ENCODE results near the gene NHEJ1. TPM values are rescaled to one million over a fixed set of nuclear protein-coding genes. Genes with fewer than 3 reads are reported as not detected.

The NHEJ1 gene
- total RNA-seq, 1 donor from 2014 or later = 10.8 TPM

- no peaks in the 10 kb centered on the region for H3K27me3 ChIP-seq (ENCODE audit: insufficient read depth, low read length)
- no peak overlapping the region for H3K4me3 ChIP-seq (ENCODE audit: insufficient read depth, low read depth, low read length)
- no peak for DNase-seq (ENCODE audit: low read depth)
- Mint-ChIP-seq H3K9me3 (ENCODE audit: unreplicated experiment) (no peaks in the 10 kb centered on the region), H3K36me3 (ENCODE audit: low read depth, unreplicated experiment) (peaks cover 6% of the 10 kb centered on the region), H3K4me1 (ENCODE audit: low read depth, unreplicated experiment) (peaks cover 15% of the 10 kb centered on the region), H3K4me3 (ENCODE audit: unreplicated experiment) (no peak overlapping the region), H3K27ac (ENCODE audit: unreplicated experiment) (no peak overlapping the region), H3K27me3 (ENCODE audit: low read depth, unreplicated experiment) (peaks cover 21% of the 10 kb centered on the region)
- H3K4me1 ChIP-seq (ENCODE audit: insufficient read depth, low read length) = peaks cover 27% of the 10 kb centered on the region
- H3K9me3 ChIP-seq (ENCODE audit: insufficient read depth, low read depth, low read length) = no peaks in the 10 kb centered on the region
- H2AFZ ChIP-seq (ENCODE audit: low read depth, low read length) = no peak overlapping the region
- H4K20me1 ChIP-seq (ENCODE audit: insufficient read depth, low read length) = peaks cover 26% of the 10 kb centered on the region
- no peak overlapping the region for H3K27ac ChIP-seq (ENCODE audit: low read depth, low read length)
- TF ChIP-seq EZH2 (IDR thresholded peaks at IDR 0.05; ENCODE audit: insufficient read depth, low read length) (no peak), CTCF (IDR thresholded peaks at IDR 0.05; ENCODE audit: insufficient read depth, low read depth, low read length) (no peak)
- H3K36me3 ChIP-seq (ENCODE audit: insufficient read depth, low read length) = no peaks in the 10 kb centered on the region
- no peak for FAIRE-seq
- H3K79me2 ChIP-seq (ENCODE audit: insufficient read depth, low read length) = no peaks in the 10 kb centered on the region
- H3K4me2 ChIP-seq (ENCODE audit: low read length) = peak overlapping the region; percentile 68
- no peak overlapping the region for H3K9ac ChIP-seq (ENCODE audit: low read length)
Measured at GRCh38 chr2:219123356-219124135, 37.1 kb downstream of the NHEJ1 start.

GRCh38 chr2:219122202-219122980 is 38.2 kb downstream of the NHEJ1 start:
- Histone ChIP-seq H4K20me1 (ENCODE audit: insufficient read depth, low read length) (peaks cover 33% of the 10 kb centered on the region), H3K27me3 (ENCODE audit: insufficient read depth, low read length) (no peaks in the 10 kb centered on the region), H3K9me3 (ENCODE audit: insufficient read depth, low read depth, low read length) (no peaks in the 10 kb centered on the region), H2AFZ (ENCODE audit: low read depth, low read length) (no peak overlapping the region), H3K4me2 (ENCODE audit: low read length) (no peak overlapping the region), H3K36me3 (ENCODE audit: insufficient read depth, low read length) (no peaks in the 10 kb centered on the region), H3K79me2 (ENCODE audit: insufficient read depth, low read length) (no peaks in the 10 kb centered on the region), H3K4me3 (ENCODE audit: insufficient read depth, low read depth, low read length) (no peak overlapping the region), H3K4me1 (ENCODE audit: insufficient read depth, low read length) (peaks cover 27% of the 10 kb centered on the region), H3K9ac (ENCODE audit: low read length) (no peak overlapping the region), H3K27ac (ENCODE audit: low read depth, low read length) (no peak overlapping the region)
- Mint-ChIP-seq H3K36me3 (ENCODE audit: low read depth, unreplicated experiment) (peaks cover 5% of the 10 kb centered on the region), H3K9me3 (ENCODE audit: unreplicated experiment) (no peaks in the 10 kb centered on the region), H3K27me3 (ENCODE audit: low read depth, unreplicated experiment) (peaks cover 18% of the 10 kb centered on the region), H3K27ac (ENCODE audit: unreplicated experiment) (no peak overlapping the region), H3K4me3 (ENCODE audit: unreplicated experiment) (no peak overlapping the region), H3K4me1 (ENCODE audit: low read depth, unreplicated experiment) (peaks cover 15% of the 10 kb centered on the region)
- TF ChIP-seq CTCF (IDR thresholded peaks at IDR 0.05; ENCODE audit: insufficient read depth, low read depth, low read length) (no peak), EZH2 (IDR thresholded peaks at IDR 0.05; ENCODE audit: insufficient read depth, low read length) (no peak)
- DNase-seq (ENCODE audit: low read depth) = peak; percentile 40
- no peak for FAIRE-seq
